ENCODE data around the gene SLC36A4.

Gene SLC36A4

DNA sequence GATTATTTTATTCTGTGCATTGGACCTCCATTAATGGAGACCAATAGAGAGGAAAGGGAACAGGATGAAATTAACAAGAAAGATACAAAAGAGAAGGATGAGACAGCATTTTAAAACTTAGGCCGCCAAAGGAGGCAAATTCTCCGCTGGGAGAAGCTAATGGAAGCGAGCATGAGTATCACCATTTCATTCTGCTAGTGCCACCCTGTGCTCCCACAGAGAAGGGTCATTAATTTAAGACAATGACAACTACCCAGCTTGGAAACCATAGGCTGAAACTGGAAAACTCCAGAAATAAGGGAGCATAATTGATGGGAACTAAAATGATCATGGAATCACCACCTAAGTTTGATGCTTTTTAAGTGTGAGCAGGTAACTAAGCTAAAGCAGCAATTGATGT, 69.2 kb downstream of the SLC36A4 start:
- DNase-seq (ENCODE audit: low read depth) = no peak
- TF ChIP-seq, protein P1, sequence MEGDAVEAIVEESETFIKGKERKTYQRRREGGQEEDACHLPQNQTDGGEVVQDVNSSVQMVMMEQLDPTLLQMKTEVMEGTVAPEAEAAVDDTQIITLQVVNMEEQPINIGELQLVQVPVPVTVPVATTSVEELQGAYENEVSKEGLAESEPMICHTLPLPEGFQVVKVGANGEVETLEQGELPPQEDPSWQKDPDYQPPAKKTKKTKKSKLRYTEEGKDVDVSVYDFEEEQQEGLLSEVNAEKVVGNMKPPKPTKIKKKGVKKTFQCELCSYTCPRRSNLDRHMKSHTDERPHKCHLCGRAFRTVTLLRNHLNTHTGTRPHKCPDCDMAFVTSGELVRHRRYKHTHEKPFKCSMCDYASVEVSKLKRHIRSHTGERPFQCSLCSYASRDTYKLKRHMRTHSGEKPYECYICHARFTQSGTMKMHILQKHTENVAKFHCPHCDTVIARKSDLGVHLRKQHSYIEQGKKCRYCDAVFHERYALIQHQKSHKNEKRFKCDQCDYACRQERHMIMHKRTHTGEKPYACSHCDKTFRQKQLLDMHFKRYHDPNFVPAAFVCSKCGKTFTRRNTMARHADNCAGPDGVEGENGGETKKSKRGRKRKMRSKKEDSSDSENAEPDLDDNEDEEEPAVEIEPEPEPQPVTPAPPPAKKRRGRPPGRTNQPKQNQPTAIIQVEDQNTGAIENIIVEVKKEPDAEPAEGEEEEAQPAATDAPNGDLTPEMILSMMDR (IDR thresholded peaks at IDR 0.05; ENCODE audit: insufficient read depth, low read depth, low read length, missing control alignments) = no peak
- no peak overlapping the region for H3K4me3 ChIP-seq (ENCODE audit: low read depth, low read length)

DNA sequence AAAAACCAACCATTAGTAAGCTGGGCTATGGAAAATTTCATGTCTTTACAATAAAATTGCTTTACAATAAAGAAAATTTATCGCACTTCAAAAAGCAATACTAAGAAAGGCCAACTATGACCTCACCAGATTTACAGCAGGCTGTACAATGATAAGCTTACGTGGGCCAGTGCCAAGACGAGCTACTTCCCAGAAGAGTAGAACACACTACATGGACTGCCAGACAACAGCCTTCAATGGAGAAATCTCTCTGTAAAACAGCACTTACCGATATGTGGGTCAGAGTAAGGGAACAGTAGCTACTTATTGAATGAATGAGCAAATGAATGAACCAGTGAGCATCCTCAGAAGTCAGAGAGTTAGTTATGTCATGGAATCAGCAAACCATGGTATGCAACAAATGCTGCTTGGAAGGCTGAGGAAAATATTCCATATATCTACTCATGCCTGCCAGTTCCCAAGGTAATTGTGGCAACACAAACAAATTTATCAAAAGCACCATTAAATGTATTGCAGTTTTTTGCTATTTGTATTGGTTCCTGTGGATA, 74.4 kb downstream of the SLC36A4 start:
- no peak overlapping the region for H3K4me3 ChIP-seq (ENCODE audit: low read depth, low read length)
- TF ChIP-seq, protein P1 (IDR thresholded peaks at IDR 0.05; ENCODE audit: insufficient read depth, low read depth, low read length, missing control alignments) = no peak
- no peak for DNase-seq (ENCODE audit: low read depth)

DNA sequence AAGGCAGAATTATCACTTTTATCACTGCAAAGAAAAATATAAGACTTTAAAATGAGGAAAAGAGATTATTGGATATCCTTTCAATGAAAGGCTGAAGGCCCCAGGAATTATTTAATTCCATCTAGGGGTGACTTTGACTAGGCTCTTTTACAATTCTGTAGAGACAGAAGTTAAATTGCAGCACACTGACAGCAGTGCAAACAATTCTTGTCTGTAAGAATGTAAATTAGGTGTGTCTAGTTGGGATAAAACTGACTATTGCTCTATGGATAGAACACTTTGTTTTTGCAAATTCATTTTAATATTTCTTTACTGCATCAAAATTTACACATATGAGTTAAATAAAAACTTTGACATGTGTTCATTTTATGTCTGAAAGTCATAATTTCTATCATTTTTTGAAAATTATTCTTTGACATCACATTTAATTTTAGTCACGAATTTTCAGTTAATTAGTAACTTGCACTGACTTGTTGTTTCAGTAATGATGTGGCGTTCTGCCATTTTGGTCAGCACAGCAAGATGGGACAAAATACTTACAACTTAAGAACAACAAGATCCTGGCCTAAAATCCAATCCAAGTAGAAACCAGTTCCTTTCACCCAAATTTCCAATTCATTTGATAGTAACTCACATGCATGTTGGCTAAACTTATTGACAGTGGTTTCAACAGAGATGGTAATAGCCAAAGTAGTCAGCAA, 75.1 kb downstream of the SLC36A4 start:
- no peak overlapping the region for H3K4me3 ChIP-seq (ENCODE audit: low read depth, low read length)
- DNase-seq (ENCODE audit: low read depth) = no peak
- TF ChIP-seq, protein P1 (IDR thresholded peaks at IDR 0.05; ENCODE audit: insufficient read depth, low read depth, low read length, missing control alignments) = no peak

DNA sequence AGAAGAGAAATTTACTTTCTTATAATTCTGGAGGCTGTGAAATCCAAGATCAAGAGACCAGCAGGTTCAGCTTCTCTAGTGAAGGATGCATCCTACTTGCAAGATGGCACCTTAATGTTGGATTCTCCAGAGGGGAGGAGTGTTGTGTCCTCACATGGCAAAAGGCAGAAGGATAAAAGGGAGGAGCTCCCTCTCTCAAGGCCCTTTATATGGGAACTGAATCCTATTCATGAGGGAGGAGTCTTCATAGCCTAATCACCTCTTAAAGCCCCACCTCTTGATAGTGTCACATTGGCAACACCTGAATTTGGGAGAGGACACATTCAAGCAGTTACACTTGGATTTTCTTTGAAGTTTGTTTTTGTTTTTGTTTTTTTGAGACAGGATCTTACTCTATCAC, 79.5 kb downstream of the SLC36A4 start:
- no peak overlapping the region for H3K4me3 ChIP-seq (ENCODE audit: low read depth, low read length)
- TF ChIP-seq, protein P1 (IDR thresholded peaks at IDR 0.05; ENCODE audit: insufficient read depth, low read depth, low read length, missing control alignments) = no peak
- DNase-seq (ENCODE audit: low read depth) = no peak

DNA sequence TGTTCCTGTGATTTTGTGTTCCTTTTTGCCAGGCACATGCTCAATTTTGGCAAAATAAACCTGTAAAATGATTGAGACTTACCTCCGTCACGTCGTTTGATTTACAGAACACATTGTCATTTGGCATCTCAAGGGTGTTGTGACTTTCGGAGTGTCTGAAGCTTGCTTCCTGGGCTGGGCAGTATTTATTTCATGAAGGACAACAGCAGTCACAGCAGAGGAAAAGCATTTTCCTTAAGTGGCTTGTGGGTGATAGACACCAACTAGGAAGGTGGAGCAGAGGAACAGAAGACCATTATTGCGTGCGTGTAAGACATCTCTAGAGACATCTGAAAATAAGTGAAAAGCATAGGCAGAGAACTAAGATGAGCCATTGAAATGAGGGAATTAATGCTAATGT, 80.2 kb downstream of the SLC36A4 start:
- TF ChIP-seq, protein P1 (IDR thresholded peaks at IDR 0.05; ENCODE audit: insufficient read depth, low read depth, low read length, missing control alignments) = no peak
- no peak overlapping the region for H3K4me3 ChIP-seq (ENCODE audit: low read depth, low read length)
- DNase-seq (ENCODE audit: low read depth) = no peak

DNA sequence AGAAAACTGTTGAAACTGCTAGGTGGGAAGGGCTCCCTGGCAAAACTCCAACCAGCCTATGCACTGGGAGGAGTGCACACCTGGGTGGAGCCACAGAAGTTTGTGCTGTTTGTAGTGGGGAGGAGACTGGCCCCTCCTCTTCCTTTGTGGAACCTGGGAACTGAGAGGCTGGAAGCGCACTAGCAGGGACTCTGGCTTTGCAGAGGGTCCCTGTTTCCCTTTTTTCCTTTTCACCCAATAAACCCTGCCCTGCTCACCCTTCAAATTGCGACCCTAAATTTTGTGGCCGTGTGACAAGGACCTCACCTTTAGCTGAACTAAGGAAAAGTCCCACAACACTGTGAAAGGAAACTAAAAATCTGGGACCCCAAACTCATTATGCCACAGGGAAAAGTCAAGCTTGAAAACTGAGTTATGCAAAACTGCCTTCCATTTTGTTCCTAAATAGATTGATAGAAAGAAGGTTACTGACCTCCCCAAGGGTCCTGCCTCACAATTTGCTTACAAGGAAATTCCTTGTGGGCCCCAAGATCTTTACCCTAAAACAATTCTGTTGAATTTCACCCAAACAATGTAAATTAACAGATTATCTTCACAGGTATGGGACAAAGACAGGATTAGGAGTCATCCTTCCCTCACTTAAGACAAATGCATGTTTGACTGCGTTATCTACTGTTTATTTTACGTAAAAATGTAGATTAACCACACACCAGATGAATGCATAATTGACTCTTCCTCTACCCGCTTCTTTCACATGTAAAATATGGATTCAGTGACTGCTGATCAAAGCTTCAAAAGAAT, 81.0 kb downstream of the SLC36A4 start:
- no peak for DNase-seq (ENCODE audit: low read depth)
- TF ChIP-seq, protein P1 (IDR thresholded peaks at IDR 0.05; ENCODE audit: insufficient read depth, low read depth, low read length, missing control alignments) = no peak
- H3K4me3 ChIP-seq (ENCODE audit: low read depth, low read length) = no peak overlapping the region
